ENCODE results near the gene CLEC18C.

DNA sequence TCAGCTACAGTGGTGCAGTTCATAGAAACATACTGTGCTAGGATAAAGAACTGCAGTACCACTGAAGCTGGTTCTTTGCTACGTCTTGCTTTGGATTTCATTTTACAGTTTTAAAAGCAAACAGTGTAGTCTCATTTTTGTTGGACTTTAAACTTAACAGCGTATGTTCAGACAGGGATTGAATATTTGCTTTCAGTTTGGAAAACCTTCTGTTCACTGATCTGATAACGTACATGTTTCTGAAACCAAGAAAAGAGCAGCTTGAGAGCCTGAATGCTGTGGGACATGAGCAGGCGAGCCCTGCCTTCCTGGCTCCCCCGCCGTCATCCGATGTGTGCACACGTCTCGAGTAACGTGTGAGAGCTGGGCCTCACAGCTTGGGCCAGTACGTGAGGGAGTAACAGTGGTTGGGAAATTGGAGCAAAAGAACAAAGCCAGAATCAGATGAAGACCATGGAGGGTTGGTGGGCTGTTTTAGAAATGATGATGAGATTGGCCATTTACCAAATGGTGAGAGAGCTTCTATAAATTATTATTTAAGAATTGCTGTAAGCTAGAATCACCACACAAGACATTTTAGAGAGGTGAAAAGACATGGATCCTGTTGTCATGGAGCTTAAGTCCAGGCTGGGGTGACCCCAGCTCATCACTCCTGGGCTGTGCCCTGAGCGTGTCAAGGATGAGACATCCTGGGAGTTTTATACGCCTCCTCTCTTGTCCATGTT, 20.8 kb upstream of the CLEC18C start:
- TF ChIP-seq EZH2 (IDR thresholded peaks at IDR 0.05) (no peak), SIN3A (IDR thresholded peaks at IDR 0.05; ENCODE audit: low read depth) (no peak)
- TF ChIP-seq, protein P1, sequence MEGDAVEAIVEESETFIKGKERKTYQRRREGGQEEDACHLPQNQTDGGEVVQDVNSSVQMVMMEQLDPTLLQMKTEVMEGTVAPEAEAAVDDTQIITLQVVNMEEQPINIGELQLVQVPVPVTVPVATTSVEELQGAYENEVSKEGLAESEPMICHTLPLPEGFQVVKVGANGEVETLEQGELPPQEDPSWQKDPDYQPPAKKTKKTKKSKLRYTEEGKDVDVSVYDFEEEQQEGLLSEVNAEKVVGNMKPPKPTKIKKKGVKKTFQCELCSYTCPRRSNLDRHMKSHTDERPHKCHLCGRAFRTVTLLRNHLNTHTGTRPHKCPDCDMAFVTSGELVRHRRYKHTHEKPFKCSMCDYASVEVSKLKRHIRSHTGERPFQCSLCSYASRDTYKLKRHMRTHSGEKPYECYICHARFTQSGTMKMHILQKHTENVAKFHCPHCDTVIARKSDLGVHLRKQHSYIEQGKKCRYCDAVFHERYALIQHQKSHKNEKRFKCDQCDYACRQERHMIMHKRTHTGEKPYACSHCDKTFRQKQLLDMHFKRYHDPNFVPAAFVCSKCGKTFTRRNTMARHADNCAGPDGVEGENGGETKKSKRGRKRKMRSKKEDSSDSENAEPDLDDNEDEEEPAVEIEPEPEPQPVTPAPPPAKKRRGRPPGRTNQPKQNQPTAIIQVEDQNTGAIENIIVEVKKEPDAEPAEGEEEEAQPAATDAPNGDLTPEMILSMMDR (IDR thresholded peaks at IDR 0.05 in 2 of 3, conservative IDR thresholded peaks at IDR 0.05 in 1 of 3; ENCODE audit: borderline replicate concordance in 1 of 3, insufficient read depth in 1 of 3, low read depth in 2 of 3, low read length in 2 of 3) = no peak
